GM13976 (cell line): ENCODE results near the gene CHSY3.

Experiments
- DNase-seq: peaks from one replicate; pipeline ENCODE4 v3.0.0; 2012; ENCODE audit warnings: low spot score
- in situ Hi-C: fragments of 300-500 bp; cut with MboI; formaldehyde crosslinking; loops from one replicate; pipeline ENCODE4 v1.12.0; 2022; ENCODE audit warnings: low sequenced_read_pairs, mixed read lengths, inconsistent platforms; ENCODE audit not compliant: unreplicated experiment
- TF ChIP-seq, protein P1 (sequence below): IDR thresholded peaks from 2 replicates; pipeline ENCODE4 v1.5.1; 2012; ENCODE audit warnings: borderline replicate concordance, mild to moderate bottlenecking; ENCODE audit not compliant: insufficient read depth; ENCODE audit errors: extremely low read depth, missing control alignments, control extremely low read depth

CHSY3 gene

DNA sequence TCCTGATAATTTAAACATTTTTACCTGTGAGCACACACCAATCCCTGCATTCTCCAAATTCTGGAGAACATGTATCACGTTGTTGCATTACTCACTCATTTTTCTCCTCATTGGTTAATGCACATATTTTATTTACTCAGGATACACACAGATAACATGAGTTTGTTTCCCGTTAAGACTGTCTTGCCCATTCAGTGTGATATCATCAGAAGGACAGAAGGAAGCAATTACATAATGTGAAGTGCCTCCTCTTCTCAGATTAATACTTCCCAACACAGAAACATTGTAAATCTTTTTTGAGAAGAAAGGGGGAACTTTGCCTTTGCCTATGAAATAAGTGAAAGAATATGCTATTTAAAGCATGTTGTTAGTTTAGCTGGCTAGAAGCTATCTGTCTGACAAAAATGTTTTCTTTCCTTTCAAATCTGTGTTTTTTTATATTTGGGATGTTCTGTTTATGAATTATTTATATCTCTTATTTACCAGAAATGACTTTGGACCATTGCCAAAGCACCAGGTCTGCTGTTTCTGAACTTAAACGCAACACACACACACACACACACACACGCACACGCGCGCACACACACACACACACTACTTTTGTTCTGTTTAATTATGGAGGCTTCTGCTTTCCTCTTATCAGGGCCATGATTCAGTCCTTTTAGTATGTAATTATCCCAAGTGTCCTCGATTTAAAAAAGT lies 186.5 kb downstream of the CHSY3 start:
- TF ChIP-seq, protein P1, sequence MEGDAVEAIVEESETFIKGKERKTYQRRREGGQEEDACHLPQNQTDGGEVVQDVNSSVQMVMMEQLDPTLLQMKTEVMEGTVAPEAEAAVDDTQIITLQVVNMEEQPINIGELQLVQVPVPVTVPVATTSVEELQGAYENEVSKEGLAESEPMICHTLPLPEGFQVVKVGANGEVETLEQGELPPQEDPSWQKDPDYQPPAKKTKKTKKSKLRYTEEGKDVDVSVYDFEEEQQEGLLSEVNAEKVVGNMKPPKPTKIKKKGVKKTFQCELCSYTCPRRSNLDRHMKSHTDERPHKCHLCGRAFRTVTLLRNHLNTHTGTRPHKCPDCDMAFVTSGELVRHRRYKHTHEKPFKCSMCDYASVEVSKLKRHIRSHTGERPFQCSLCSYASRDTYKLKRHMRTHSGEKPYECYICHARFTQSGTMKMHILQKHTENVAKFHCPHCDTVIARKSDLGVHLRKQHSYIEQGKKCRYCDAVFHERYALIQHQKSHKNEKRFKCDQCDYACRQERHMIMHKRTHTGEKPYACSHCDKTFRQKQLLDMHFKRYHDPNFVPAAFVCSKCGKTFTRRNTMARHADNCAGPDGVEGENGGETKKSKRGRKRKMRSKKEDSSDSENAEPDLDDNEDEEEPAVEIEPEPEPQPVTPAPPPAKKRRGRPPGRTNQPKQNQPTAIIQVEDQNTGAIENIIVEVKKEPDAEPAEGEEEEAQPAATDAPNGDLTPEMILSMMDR: no peak
- no peak for DNase-seq
- in situ Hi-C loops: no loop called here

DNA sequence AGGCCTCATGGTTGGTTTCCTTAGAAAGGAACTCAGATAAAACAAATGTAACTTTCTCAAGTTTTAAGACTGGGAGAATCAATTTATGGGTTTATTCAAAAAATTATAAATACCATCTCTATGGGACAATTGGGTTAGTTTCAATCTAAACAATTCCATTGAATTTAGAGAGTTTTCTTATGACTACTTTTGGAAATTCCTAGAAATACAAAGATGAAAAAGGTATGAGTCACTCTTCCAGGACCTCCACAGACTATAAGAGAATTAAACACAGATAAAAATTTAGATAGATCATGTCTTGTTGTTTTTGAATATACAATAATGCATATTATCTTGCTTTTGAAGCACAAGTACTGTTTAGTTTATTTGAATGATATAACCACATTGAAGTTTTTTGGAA lies 188.7 kb downstream of the CHSY3 start:
- TF ChIP-seq, protein P1: no peak
- DNase-seq: no peak
- in situ Hi-C loops: no loop called here

DNA sequence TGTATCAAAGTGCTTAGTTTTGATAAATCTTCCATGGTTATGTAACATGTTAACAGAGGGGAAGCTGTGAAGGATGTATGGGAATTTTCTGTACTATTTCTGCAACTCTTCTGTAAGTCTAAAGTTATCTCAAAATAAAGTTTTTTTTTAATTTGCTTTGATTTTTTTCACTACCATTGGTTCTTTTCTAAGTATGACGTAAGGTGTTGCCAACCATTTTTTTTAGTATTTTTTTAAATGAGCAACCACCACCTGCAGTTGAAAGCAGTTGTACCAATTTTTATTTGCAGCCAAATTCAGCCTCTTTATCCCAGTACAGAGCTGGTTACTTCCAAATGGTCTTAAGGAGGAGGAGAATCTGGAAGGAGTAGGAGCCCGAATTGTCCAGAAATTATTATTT lies 192.2 kb downstream of the CHSY3 start:
- no peak for DNase-seq
- TF ChIP-seq, protein P1: no peak
- in situ Hi-C loops: no loop called here

DNA sequence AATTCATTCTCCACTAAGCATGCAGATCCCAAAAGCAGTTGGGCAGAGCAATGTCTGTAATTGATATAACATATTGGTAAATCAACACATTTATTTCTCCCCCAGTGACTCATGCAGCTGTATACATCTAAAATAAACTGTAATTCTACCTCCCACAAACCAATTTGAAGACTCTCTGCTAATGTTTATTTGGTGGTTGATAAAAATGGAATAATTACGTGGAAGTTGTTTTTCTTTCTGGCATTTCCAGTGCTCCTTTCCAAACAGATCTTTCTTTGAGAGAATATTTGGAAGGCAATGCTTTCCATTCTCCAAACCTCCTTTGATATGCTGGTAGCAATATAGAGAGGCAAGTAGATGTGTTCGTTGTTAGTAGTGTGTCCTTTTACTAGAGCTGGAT lies 194.7 kb downstream of the CHSY3 start:
- in situ Hi-C loops: no loop called here
- TF ChIP-seq, protein P1: no peak

DNA sequence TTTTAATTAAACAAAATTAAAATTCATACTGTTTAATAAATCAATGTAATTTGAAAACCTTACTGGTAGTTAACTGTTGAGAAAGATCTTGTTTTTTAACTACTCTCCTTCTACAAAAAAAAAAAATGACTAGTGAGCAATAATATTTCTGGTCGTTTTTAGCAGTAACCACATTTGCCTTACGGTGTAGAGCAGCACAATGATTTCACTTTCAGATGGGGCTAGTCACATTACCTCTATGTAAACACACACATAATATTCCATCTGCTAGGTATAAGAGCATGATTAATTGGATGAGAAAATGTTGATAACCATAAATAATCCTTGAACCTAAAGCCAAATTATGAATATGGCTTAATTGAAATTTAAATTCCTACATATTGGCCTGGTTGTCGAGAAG lies 198.1 kb downstream of the CHSY3 start:
- TF ChIP-seq, protein P1: no peak
- in situ Hi-C loops: loop anchor here (25.0 kb wide), 2 partner anchors 1010 to 1310 kb away; no protein-coding TSS in a partner anchor
- DNase-seq: no peak

More for the DNA sequence above, 194.7 kb downstream of the CHSY3 start:
- no peak for DNase-seq

DNA sequence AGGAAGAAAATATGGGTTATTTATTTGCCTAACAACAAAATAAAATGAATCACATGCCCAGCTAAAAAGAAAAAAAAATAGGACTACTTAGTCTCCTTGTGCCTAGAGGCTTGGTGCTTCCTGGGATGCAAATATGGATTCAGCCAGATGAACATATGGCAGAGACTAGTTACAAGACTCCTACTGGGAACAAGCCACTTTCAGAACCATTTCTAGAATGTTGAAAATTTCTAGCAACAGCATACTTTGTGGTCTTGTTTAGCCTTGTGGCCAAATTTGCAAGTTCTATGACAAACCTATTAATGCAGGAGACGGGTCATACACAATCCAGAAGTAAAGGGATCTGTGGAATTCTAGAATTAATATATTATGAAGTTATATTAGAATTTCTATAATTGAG lies 198.7 kb downstream of the CHSY3 start:
- DNase-seq: no peak
- TF ChIP-seq, protein P1: no peak
- in situ Hi-C loops: loop anchor here (25.0 kb wide), 2 partner anchors 1009 to 1309 kb away; no protein-coding TSS in a partner anchor
